ENCODE measurements around the gene TUBGCP4.

TUBGCP4 gene, protein sequence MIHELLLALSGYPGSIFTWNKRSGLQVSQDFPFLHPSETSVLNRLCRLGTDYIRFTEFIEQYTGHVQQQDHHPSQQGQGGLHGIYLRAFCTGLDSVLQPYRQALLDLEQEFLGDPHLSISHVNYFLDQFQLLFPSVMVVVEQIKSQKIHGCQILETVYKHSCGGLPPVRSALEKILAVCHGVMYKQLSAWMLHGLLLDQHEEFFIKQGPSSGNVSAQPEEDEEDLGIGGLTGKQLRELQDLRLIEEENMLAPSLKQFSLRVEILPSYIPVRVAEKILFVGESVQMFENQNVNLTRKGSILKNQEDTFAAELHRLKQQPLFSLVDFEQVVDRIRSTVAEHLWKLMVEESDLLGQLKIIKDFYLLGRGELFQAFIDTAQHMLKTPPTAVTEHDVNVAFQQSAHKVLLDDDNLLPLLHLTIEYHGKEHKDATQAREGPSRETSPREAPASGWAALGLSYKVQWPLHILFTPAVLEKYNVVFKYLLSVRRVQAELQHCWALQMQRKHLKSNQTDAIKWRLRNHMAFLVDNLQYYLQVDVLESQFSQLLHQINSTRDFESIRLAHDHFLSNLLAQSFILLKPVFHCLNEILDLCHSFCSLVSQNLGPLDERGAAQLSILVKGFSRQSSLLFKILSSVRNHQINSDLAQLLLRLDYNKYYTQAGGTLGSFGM

DNA sequence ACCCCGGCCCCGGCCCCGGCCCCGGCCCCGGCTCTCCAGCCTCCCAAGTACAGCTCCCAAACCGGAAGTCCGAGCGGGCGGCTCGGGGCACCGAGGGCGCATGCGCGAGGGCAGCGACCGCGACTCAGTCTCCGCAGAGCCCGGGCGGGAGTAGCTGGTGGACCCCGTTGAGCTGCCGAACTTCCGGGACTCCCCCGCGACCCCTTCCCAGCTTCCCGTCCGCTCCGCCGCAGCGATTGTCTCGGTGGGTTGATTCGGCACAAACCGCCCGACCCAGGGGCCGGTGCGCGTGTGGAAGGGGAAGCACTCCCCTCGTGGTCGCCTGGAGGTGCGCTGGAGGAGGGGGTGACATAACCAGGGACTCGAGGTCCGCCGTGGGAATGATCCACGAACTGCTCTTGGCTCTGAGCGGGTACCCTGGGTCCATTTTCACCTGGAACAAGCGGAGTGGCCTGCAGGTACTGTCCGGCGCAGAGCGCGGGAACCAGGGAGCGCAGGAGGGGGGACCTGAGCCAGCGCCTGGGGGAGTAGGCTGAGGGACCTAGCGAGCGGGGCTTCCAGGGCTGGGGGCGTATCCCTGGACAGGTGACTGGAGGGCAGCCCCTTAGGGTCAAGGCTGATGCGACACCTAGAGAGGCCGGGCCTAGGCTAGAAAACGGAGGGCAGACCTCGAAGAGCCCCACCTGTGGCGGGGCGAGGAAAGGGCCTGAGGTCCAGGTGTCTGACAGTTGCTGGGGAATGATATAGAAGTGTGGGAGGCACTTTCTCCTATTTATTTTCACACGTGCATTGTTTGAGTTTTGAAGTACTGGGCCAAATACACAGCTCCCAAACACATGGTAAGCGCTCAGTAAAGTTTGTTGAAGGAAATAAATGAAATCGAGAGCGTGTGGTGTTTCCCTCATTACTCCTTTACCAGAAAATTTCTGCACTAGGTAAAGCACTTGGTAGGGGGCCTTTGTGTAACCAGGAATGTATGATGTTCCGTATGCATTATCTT, at the start of gene TUBGCP4, which contains the start of gene ZSCAN29:
Gene TUBGCP4 (plus strand): TSS at position 127 of the 1,000 bp plus-strand sequence. CDS start 254 bp downstream, at position 381.
Gene ZSCAN29 (minus strand): TSS at position 69 of the 1,000 bp plus-strand sequence. CDS start 1,130 bp downstream, outside the sequence.
- peaks cover 18% of the 10 kb centered on the region for H3K36me3 ChIP-seq (ENCODE audit: control insufficient read depth, insufficient read depth, low read length, severe bottlenecking)
- H3K4me1 ChIP-seq (ENCODE audit: control insufficient read depth, insufficient read depth, low read length), result peaks cover 19% of the 10 kb centered on the region
- no peaks in the 10 kb centered on the region for H3K27me3 ChIP-seq (replicated peaks; ENCODE audit: control insufficient read depth, insufficient read depth, low read length)
- peak within 1 kb of the TSS; percentile 90 for H3K4me3 ChIP-seq (ENCODE audit: low read length)
- no peaks in the 10 kb centered on the region for H3K9me3 ChIP-seq (ENCODE audit: control insufficient read depth, low read length)
- peak; percentile 91 for DNase-seq (ENCODE audit: low read depth)
- H3K9ac ChIP-seq (ENCODE audit: low read length), result peak within 1 kb of the TSS; percentile 88

DNA sequence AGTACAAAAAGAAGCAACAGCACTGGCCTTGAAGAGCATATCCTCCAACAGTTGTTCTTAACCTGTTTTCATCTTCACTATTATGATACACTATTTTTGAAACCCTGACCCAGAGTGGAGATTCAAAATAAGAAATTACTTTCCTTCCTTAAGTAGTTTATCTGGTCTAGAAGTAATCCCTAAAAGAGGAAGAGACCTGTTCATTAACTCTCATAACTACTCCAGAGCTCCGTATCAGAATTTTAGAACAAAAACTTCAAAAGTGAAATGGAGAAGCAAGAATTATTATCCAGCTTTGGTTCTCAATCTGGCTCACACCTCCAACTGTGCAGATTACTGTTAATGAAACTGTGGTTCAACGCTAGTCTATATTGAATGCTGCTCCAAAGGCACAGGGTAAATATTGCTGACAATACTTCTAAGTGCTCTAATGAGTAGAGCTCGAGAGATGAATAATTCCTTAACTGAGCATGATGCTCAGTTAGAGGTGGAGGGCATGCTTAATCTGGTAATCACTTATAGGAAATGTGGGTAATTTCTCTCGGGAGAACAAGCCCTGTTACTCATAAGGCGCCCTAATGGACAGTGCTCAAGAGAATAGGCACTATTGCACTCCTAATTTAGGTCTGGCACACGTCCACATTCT, 45.7 kb upstream of the TUBGCP4 start:
- peaks cover 18% of the 10 kb centered on the region for H3K4me1 ChIP-seq (ENCODE audit: control insufficient read depth, insufficient read depth, low read length)
- H3K9me3 ChIP-seq (ENCODE audit: control insufficient read depth, low read length), result no peaks in the 10 kb centered on the region
- H3K9ac ChIP-seq (ENCODE audit: low read length), result no peak overlapping the region
- H3K36me3 ChIP-seq (ENCODE audit: control insufficient read depth, insufficient read depth, low read length, severe bottlenecking), result no peaks in the 10 kb centered on the region
- DNase-seq (ENCODE audit: low read depth), result no peak
- H3K27me3 ChIP-seq (replicated peaks; ENCODE audit: control insufficient read depth, insufficient read depth, low read length), result peaks cover 4% of the 10 kb centered on the region
- no peak overlapping the region for H3K4me3 ChIP-seq (ENCODE audit: low read length)

DNA sequence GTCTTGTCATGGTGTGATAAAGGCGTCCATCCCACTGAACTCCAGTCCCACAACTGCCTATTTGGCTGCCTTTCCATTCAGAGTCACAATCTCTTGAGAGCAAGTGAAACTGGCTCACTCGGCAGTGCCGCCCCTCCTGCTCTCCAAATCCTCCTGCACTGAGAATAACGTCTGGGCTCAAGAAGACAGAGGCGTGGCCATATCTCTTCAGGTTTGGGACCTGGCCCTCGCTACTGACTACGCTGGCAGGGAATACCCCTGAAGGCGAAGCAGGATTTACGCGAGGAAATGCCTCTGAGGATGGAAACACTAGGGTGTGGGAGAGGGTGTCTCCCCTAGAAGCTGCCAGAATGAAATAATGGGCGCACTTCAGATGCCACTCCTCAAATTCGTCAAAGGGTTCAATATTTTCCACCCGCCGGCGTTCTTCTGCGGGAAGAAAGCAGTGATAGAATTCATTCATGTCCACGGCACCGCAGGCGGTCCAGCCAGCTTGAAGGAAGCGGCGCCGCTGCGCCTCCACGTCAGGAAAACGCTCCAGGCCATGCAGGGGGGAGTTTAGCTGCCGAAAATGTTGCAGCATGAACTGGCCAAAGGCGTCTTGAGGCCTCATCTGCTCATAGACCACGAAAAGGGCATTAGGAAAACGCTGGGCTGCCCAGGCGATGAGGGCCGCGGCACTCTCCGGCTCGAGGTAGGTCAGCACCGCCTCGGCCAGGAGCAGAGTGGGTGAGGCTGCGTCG, 41.5 kb upstream of the TUBGCP4 start:
- DNase-seq (ENCODE audit: low read depth), result peak; percentile 71
- Histone ChIP-seq H3K4me1 (ENCODE audit: control insufficient read depth, insufficient read depth, low read length) (peaks cover 24% of the 10 kb centered on the region), H3K9ac (ENCODE audit: low read length) (peak overlapping the region; percentile 86), H3K27me3 (replicated peaks; ENCODE audit: control insufficient read depth, insufficient read depth, low read length) (no peaks in the 10 kb centered on the region), H3K4me3 (ENCODE audit: low read length) (peak overlapping the region; percentile 93), H3K36me3 (ENCODE audit: control insufficient read depth, insufficient read depth, low read length, severe bottlenecking) (peaks cover 5% of the 10 kb centered on the region), H3K9me3 (ENCODE audit: control insufficient read depth, low read length) (no peaks in the 10 kb centered on the region)

DNA sequence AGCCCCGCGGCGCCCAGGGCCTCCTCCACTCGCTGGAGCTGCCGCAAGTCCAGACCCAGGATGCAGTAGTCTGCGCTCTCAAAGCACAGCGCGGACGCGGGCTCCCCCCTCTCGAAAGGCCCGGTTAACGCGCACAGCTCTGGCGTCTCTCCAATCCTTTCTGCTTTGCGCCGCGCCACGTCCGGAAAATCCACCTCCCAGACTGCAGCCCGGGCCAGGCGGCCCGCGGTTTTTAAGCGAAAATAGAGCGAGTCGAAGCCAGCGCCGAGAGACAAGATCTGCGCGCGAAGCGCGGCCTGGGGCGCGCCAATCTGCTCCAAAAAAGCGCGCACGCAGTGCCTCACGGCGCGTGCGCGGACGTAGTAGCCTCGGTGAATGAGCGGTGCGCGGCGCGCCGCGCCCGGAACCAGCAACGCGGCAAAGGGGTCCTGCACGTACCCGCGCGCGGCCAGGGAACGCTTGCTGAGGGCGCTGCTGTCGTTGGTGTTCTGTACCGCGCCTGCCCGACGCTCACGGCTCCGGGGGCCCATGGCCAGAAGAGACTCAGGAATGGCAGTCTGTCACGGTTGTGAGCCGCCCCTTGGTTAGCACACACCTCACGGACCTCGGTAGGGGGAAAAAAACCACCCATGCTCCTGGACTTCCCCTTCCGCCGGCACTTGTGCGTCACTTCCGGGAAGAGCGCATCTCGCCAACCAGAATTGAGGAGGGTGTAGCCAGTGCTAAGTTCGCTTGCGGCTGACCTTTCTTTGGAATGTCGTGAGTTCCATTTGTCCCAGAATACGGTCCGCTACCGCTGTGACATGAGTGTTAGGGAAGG, 40.7 kb upstream of the TUBGCP4 start, which contains the start of gene LCMT2:
Gene LCMT2 (minus strand): TSS at position 614 of the 820 bp plus-strand sequence. CDS start 84 bp downstream, at position 530.
- Histone ChIP-seq H3K36me3 (ENCODE audit: control insufficient read depth, insufficient read depth, low read length, severe bottlenecking) (peaks cover 5% of the 10 kb centered on the region), H3K9me3 (ENCODE audit: control insufficient read depth, low read length) (no peaks in the 10 kb centered on the region), H3K4me3 (ENCODE audit: low read length) (peak within 1 kb of the TSS; percentile 93), H3K9ac (ENCODE audit: low read length) (peak within 1 kb of the TSS; percentile 86), H3K4me1 (ENCODE audit: control insufficient read depth, insufficient read depth, low read length) (peaks cover 24% of the 10 kb centered on the region), H3K27me3 (replicated peaks; ENCODE audit: control insufficient read depth, insufficient read depth, low read length) (no peaks in the 10 kb centered on the region)
- DNase-seq (ENCODE audit: low read depth), result peak; percentile 97

DNA sequence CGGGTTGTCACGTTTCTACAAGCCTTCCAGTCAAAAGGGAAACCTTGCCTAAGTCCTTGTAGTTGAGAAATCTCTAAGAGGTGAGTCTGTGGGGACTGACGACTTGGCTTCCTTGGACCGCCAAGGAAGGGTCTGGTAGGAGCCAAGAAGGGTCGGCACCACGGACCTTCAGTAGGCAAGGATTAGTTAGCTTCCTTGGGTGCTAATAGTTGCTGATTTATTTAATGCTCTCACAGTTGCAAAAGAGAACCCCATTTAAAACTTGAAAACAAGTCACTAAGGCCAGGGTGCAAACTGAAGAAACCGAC, 40.2 kb upstream of the TUBGCP4 start:
- Histone ChIP-seq H3K27me3 (replicated peaks; ENCODE audit: control insufficient read depth, insufficient read depth, low read length) (no peaks in the 10 kb centered on the region), H3K4me1 (ENCODE audit: control insufficient read depth, insufficient read depth, low read length) (peaks cover 24% of the 10 kb centered on the region), H3K36me3 (ENCODE audit: control insufficient read depth, insufficient read depth, low read length, severe bottlenecking) (peaks cover 7% of the 10 kb centered on the region), H3K9ac (ENCODE audit: low read length) (peak overlapping the region; percentile 86), H3K9me3 (ENCODE audit: control insufficient read depth, low read length) (no peaks in the 10 kb centered on the region), H3K4me3 (ENCODE audit: low read length) (peak overlapping the region; percentile 93)
- no peak for DNase-seq (ENCODE audit: low read depth)

DNA sequence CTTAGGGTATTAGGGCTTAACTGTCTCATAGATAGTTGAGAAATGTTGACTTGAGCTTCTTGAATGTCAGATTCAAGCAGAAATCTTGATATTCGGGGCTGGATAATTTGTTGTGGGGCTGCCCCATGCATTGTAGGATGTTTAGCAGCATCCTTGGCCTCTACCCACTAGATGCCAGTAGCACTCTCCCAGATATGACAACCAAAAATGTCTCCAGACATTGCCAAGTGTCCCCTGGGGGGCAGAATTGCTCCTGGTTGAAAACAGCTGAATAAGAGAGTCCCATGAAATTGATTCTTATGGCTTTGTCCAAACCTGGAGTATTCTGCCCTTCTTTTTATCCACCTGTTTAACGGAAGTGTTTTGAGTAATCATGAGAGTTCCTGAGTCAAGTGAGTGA, 24.6 kb upstream of the TUBGCP4 start:
- Histone ChIP-seq H3K36me3 (ENCODE audit: control insufficient read depth, insufficient read depth, low read length, severe bottlenecking) (peaks cover 68% of the 10 kb centered on the region), H3K9ac (ENCODE audit: low read length) (no peak overlapping the region), H3K27me3 (replicated peaks; ENCODE audit: control insufficient read depth, insufficient read depth, low read length) (no peaks in the 10 kb centered on the region), H3K4me3 (ENCODE audit: low read length) (no peak overlapping the region), H3K4me1 (ENCODE audit: control insufficient read depth, insufficient read depth, low read length) (no peaks in the 10 kb centered on the region), H3K9me3 (ENCODE audit: control insufficient read depth, low read length) (no peaks in the 10 kb centered on the region)
- no peak for DNase-seq (ENCODE audit: low read depth)

DNA sequence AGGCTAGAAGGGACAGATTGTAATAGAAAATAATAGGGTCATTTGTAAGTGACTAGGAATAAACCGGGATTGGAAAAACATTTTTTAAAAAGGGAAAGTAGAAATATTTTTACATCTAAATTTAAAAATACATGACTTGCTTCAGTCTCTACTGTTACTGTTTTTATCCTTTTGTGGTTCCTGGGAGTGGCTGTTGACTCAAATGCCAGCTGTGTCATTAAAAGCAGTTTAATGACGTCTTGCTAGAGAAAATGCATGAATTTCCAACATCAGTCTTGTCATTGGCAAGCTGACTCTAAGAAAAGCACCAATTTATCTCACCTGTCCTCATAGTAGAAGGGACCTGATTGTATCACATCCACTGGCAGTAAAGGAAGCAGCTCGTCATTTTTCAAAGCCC, 23.8 kb upstream of the TUBGCP4 start:
- no peaks in the 10 kb centered on the region for H3K9me3 ChIP-seq (ENCODE audit: control insufficient read depth, low read length)
- H3K36me3 ChIP-seq (ENCODE audit: control insufficient read depth, insufficient read depth, low read length, severe bottlenecking), result peaks cover 74% of the 10 kb centered on the region
- no peak overlapping the region for H3K9ac ChIP-seq (ENCODE audit: low read length)
- no peak overlapping the region for H3K4me3 ChIP-seq (ENCODE audit: low read length)
- no peaks in the 10 kb centered on the region for H3K27me3 ChIP-seq (replicated peaks; ENCODE audit: control insufficient read depth, insufficient read depth, low read length)
- H3K4me1 ChIP-seq (ENCODE audit: control insufficient read depth, insufficient read depth, low read length), result no peaks in the 10 kb centered on the region
- no peak for DNase-seq (ENCODE audit: low read depth)

DNA sequence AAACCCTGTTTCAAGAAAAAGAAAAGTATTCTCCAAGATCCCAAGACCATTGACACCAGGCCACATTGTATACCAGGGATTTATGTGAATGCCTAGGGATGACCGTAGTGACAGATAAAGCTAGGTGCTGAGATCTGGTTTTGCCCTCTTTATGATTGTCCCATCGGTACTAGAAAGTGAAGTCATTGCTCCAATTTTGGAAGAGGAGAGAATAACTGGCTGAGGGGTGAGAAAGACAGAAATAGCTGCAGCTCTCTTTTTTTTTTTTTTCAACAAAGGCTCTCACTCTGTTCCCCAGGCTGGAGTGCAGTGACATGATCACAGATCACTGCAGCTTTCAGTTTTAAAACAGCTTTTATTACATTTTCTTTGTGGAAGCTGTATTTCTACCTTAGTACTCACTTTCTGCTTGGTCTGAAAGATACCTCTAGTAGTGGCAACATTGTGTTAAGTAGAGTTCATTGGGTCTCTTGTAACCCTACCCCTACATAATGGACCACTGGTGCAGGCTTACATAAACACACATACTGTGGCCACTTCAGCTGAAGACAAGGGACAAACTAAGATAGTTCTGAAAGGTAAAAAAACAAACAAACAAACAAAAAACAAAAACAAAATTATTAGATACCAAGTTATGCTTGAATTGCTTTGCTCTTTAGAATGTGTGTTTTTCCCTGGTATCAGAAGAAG, 18.1 kb upstream of the TUBGCP4 start:
- no peaks in the 10 kb centered on the region for H3K27me3 ChIP-seq (replicated peaks; ENCODE audit: control insufficient read depth, insufficient read depth, low read length)
- H3K36me3 ChIP-seq (ENCODE audit: control insufficient read depth, insufficient read depth, low read length, severe bottlenecking), result peaks cover 65% of the 10 kb centered on the region
- no peak overlapping the region for H3K4me3 ChIP-seq (ENCODE audit: low read length)
- H3K4me1 ChIP-seq (ENCODE audit: control insufficient read depth, insufficient read depth, low read length), result no peaks in the 10 kb centered on the region
- H3K9me3 ChIP-seq (ENCODE audit: control insufficient read depth, low read length), result peaks cover 1% of the 10 kb centered on the region
- no peak for DNase-seq (ENCODE audit: low read depth)
- H3K9ac ChIP-seq (ENCODE audit: low read length), result no peak overlapping the region

DNA sequence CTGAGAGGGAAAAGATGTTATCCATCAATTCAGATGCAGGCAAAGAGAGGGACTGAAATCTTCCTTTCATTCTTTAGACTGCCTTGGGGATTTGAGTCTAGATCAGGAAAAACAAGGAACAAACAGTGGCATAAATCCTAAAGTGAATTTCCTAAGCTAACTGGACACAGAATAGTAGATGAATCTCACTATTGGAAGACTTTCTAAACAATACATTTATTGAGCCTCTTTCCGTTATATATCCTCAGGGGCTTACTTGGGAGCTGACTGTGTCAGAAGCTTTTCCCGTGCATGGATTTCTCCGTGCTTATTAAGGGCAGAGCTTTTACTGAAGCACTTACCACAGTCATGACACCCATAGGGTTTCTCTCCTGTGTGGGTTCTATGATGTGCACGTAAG, 10.1 kb upstream of the TUBGCP4 start:
- H3K9me3 ChIP-seq (ENCODE audit: control insufficient read depth, low read length), result peaks cover 65% of the 10 kb centered on the region
- H3K4me1 ChIP-seq (ENCODE audit: control insufficient read depth, insufficient read depth, low read length), result no peaks in the 10 kb centered on the region
- H3K27me3 ChIP-seq (replicated peaks; ENCODE audit: control insufficient read depth, insufficient read depth, low read length), result no peaks in the 10 kb centered on the region
- H3K4me3 ChIP-seq (ENCODE audit: low read length), result peak overlapping the region; percentile 51
- no peak for DNase-seq (ENCODE audit: low read depth)
- peaks cover 82% of the 10 kb centered on the region for H3K36me3 ChIP-seq (ENCODE audit: control insufficient read depth, insufficient read depth, low read length, severe bottlenecking)
- H3K9ac ChIP-seq (ENCODE audit: low read length), result no peak overlapping the region
